A172 (cell line): Measurements from ENCODE around the gene GRK4. TPM values are rescaled to one million over a fixed set of nuclear protein-coding genes. Genes with fewer than 3 reads are reported as not detected.
"Not testable (repeated sequence)": the region's sequence is repeated elsewhere in the genome, so short reads cannot be mapped to it uniquely, and the experiment has no call there.

Source experiments
- DNase-seq: peaks from one replicate; pipeline ENCODE4 v3.0.0-alpha.2; 2015; ENCODE audit warnings: low spot score
- total RNA-seq: library from RNA; depleted of rRNA; stranded (reverse); fragments of >200 nt; shearing (Covaris generic); gene quantifications from 2 replicates; pipeline ENCODE4 v1.2.3, GENCODE V29; 2014; rRNA removed

Gene GRK4
- total RNA-seq, result 4.9 and 8.5 TPM in 2 replicates

DNA sequence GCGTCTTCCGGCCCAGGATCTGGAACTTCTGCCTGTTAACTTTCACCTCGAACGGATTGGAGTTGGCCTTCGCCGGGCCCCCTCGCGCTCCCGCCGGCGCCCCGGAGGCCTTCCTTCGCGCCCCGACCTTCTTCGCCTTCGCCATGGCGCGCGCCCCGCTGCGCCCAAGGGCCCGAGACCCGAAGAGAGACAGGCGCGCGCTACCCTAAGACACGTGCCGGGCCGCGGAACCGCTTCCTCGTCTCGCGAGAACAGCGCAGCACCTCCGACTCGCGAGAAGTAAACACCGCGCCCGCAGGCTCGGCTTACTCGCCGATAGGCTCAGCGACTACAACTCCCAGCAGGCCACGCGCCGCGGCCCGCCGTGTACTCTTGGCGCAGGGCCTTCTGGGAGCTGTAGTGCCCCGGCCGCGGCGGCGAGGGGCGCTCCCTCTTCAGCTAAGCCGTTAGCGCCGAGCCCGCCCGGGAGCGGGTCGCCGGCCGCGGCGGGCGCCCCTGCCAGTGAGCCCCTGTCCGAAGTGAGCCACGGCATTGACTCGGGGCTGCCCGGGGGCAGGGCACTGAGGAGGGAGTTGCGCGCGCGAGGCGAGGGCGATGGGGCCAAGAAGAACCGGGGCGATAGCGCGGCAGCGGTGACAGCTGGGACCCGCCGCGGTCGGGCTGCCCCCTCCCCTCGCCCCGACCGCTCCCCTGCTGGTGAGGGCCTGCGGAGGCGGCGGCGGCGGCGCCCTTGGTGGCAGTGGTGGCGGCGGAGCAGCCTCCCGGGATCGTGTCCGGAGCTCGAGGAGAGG lies at the start of gene GRK4, which contains the start of gene NOP14:
Gene GRK4, plus strand, starts transcription at position 397 of the 791 bp plus-strand sequence. CDS start 500 bp downstream, outside the sequence.
Gene NOP14, minus strand, starts transcription at position 232 of the 791 bp plus-strand sequence. Its CDS starts 87 bp downstream, at position 145.
- DNase-seq, result peak; percentile 92

GRCh38 chr4:2914256-2915126 lies 48.9 kb upstream of the GRK4 start:
- DNase-seq, result no peak

DNA sequence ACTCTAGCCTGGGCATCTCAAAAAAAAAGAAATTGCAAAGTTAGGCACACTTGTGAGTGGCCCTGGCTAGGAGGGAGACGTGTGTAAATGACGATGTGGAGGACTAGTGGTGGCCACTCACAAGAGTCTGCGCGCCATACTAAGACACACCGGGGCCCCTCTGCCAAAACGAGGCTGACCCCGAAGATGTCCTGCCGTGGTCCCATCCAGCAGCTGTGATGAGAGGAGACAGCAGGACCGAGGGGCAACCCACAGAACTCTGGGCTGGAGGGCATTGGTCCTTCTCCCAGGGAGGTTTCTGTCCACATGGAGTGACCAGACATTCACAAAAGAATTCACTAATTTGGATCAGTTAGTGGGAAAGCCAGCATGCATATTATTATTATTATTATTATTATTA lies 47.6 kb upstream of the GRK4 start:
- no peak for DNase-seq

DNA sequence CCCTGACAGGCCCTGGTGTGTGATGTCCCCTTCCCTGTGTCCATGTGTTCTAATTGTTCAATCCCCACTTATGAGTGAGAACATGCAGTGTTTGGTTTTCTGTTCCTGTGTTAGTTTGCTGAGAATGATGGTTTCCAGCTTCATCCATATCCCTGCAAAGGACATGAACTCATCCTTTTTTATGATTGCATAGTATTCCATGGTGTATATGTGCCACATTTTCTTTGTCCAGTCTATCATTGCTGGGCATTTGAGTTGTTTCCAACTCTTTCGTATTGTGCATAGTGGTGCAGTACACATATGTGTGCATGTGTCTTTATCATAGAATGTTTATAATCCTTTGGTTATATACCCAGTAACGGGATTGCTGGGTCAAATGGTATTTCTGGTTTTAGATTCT lies 46.7 kb upstream of the GRK4 start:
- not testable (repeated sequence) for DNase-seq

DNA sequence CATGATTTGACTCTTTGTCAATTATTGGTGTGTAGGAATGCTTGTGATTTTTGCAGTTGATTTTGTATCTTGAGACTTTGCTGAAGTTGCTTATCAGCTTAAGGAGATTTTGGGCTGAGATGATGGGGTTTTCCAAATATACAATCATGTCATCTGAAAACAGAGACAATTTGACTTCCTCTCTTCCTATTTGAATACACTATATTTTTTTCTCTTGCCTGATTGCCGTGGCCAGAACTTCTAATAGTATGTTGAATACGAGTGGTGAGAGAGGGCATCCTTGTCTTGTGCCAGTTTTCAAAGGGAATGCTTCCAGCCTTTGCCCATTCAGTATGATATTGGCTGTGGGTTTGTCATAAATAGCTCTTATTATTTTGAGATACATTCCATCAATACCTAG lies 45.1 kb upstream of the GRK4 start:
- not testable (repeated sequence) for DNase-seq

DNA sequence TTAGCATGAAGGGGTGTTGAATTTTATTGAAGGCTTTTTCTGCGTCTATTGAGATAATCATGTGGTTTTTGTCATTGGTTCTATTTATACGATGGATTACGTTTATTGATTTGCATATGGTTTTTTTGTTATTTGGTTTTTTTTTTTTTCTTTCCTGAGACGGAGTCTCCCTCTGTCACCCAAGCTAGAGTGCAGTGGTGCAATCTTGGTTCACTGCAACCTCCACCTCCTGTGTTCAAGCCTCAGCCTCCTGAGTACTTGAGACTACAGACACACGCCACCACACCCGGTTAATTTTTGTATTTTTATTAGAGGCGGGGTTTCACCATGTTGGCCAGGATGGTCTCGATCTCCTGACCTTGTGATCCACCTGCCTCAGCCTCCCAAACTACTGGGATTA lies 44.7 kb upstream of the GRK4 start:
- not testable (repeated sequence) for DNase-seq

DNA sequence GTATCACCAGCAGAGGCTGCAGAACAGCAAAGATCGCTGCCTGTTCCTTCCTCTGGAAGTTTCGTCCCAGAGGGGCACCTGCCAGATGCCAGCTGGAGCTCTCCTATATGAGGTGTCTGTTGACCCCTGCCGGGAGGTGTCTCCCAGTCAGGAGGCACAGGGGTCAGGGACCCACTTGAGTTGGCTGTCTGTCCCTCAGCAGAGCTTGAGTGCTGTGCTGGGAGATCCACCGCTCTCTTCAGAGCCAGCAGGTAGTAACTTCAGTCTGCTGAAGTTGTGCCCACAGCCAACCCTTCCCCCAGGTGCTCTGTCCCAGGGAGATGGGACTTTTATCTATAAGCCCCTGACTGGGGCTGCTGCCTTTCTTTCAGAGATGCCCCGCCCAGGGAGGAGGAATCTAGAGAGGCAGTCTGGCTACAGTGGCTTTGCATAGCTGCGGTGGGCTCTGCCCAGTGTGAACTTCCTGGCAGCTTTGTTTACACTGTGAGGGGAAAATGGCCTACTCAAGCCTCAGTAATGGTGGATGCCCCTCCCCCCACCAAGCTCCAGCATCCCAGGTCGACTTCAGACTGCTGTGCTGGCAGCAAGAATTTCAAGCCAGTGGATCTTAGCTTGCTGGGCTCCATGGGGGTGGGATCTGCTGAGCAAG lies 40.8 kb upstream of the GRK4 start:
- not testable (repeated sequence) for DNase-seq

GRCh38 chr4:2923141-2923551 lies 40.2 kb upstream of the GRK4 start:
- peak; percentile 53 for DNase-seq

DNA sequence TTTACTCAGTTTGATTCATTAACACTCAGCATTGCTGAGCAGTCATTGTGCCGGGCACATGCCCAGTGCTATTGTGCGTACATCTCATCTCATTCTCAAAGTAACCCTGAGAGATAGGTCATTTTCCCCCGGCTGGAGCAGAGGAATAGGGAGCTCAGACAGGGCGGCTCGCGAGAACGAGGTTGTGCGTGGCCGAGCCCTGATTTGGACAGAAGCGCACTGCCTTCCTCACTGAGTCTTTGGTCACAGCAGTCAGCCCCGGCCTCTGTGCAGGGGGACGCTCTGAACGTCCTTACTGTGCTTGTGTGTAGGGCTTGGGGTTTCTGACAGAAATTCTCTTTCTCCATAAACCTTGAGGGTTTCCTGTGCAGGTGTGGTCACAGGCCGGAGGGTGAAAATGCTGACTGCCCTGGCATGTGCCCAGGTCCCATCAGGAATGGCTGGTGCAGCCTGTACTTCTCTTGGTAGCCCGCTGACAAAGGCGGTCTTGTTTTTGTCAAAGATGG lies 39.6 kb upstream of the GRK4 start:
- no peak for DNase-seq

GRCh38 chr4:2924286-2924685 lies 39.1 kb upstream of the GRK4 start:
- no peak for DNase-seq

GRCh38 chr4:2924765-2925301 lies 38.5 kb upstream of the GRK4 start:
- no peak for DNase-seq

GRCh38 chr4:2925496-2925895 lies 37.9 kb upstream of the GRK4 start:
- DNase-seq, result no peak

GRCh38 chr4:2925931-2926860 lies 37.2 kb upstream of the GRK4 start:
- no peak for DNase-seq

DNA sequence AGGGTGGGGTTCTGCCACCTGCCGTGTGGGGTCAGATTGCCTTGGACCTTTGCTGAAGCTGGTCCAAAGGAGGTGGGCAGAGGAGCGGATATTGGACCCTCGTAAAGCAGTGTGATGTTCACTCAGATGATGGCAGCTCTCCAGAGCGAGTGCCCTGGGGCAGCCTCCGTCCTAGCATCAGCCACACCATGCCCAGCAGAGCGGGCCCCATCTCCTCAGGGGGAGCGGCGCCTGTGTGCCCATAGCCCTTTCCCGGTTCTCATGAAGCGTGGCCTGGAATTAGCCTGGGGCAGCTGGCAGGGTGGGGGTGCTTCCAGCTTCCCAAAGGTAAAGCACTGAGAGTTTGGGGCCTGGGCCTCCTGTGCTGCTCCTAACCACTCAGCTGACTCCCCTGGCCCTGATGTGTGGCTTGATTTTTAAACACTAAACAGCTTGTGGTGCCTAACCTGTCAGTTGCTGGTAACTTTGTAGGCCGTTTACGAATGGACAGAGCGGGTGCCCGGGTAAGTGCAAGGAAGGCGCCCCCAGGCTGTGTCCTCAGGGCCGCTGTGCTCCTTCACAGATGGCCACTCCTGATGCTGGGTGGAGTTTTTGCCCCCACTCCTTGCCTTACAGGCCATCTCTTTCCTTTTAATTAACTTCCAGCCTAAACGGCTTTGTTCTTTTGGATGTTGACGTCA lies 36.2 kb upstream of the GRK4 start:
- DNase-seq, result no peak

DNA sequence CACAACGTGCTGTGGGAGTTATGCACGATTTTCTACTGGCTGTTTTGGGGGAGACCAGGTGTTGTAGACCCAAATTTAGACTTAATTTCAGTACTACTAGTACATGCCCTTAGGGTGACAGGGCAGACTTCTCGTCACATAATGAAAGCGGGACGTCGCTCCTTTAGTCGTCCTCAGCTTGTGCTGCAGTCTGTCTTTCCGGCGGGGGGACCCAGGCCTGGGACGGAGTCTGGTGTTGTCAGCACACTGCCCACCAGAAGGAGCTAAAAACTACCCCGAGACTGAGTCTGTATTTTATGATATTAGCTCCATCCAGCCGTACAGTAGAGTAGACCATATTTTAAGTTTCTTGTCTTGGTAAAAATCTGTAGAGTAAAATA lies 35.7 kb upstream of the GRK4 start:
- DNase-seq, result no peak

GRCh38 chr4:2928242-2929176 lies 34.9 kb upstream of the GRK4 start:
- DNase-seq, result no peak

DNA sequence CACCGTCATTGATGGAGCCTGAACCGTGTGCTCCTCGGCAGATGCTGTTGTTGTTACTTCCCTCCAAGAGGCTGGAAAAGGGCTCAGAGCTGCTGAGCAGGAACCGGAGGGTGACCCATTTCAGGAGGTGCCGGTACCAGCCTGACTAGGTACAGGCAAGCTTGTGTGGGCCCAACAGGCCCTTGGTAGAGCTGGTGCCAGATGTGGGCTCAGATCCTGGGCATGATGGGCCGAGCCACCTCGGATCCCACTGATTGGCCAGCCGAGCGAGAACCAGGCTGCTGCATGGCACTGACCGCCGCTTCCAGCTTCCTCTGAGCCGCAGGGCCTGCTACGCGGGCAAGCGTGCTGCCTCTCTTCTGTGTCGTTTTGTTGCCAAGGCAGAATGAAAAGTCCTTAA lies 33.9 kb upstream of the GRK4 start:
- DNase-seq, result no peak

DNA sequence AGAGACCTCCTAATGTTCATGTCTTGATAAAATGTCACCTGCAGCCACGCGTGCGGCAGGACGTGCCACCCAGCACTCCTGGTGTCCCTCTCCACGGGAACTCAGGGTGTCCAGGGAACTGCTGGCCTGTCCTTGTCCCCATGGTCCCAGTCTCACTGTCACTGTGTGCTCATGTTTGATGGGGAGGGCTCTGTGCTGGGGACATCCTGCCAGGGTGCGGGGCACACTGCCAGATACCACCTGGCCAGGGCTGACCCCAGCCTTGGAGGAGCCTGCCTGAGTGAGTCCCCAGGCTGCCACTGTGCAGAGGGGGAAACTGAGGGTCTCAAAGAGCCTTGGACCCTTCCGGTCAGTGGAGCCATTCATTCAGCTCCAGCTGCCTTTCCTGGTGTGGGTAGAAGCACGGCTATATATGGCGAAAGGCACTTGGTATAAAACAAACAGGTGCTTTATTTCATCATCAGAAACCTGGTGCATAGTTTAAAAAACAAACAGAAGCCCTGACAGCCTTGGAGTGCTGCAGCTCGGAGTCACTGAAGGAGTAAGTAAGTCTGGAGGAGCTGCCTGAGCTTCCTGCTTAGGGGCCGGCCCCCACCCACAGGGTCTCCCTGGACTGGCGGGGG lies 33.1 kb upstream of the GRK4 start:
- DNase-seq, result no peak
